Activated CD4-positive, CD25-positive, alpha-beta regulatory T cell treated with anti-CD3 and anti-CD28 coated beads, Interleukin-2, amount 50 U/mL, for 24 hours (primary cell): ENCODE results near the gene SH3GL1.
A peak's percentile ranks its signal among the peaks of the same experiment; 100 is the strongest.

ENCODE experiments used
- ATAC-seq, 2 donors: fragments of 150-1000 bp; cut with Tn5 transposase; one replicate each; pipeline ENCODE4 v1.10.0; 2021; ENCODE audit warnings: mild to moderate bottlenecking in 1 of 2, moderate library complexity in 1 of 2

SH3GL1 gene, protein sequence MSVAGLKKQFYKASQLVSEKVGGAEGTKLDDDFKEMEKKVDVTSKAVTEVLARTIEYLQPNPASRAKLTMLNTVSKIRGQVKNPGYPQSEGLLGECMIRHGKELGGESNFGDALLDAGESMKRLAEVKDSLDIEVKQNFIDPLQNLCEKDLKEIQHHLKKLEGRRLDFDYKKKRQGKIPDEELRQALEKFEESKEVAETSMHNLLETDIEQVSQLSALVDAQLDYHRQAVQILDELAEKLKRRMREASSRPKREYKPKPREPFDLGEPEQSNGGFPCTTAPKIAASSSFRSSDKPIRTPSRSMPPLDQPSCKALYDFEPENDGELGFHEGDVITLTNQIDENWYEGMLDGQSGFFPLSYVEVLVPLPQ

GRCh38 chr19:4400135-4400936, at the start of gene SH3GL1:
TSS of gene SH3GL1 (minus strand) at chr19:4400547. CDS start at chr19:4400368, 179 bp downstream.
- ATAC-seq, result peak; percentile 63 to 73

GRCh38 chr19:4449639-4450028, 49.3 kb upstream of the SH3GL1 start:
- ATAC-seq, result no peak

- no peak for ATAC-seq
These were observed 48.8 kb upstream of the SH3GL1 start for GRCh38 chr19:4449022-4449638.

DNA sequence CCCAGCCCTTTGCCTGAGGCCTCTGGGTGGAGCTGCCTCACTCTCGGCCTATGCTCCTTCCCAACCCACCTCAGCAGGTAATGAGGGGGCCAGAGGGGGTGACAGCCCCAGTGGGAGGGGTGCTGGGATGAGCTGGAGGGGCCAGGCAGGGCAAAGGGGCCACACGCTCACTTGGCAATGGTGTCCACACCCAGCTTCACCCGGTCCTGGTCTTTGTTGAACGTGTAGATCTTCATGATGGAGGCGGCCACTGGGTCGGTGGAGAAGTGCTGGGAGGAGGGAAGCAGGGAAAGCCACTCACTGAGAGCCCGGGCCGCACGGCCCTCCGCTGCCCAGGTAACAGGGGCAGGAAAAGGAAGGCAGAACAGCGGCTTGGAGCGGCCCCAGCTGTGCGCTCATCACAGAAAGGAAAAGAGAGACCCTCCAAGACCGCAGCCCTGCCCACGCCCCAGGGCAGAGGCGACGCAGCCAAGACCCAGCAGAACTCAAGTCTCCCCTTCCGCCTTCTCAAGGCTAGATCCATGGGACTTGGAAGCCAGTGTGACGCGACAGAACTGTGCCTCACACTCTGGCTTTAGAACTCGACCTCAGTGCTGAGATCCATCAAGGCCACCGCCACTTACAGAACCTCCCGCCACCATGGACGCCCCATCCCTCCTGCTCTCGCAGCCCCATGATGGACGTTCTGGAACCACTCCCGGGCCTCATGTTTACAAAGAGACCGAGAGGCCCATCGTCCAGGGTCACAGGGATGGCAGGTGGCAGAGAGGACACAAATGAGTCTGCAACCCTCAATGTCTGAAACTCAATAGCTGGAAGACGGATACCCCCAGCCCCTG, 48.0 kb upstream of the SH3GL1 start:
- no peak for ATAC-seq

DNA sequence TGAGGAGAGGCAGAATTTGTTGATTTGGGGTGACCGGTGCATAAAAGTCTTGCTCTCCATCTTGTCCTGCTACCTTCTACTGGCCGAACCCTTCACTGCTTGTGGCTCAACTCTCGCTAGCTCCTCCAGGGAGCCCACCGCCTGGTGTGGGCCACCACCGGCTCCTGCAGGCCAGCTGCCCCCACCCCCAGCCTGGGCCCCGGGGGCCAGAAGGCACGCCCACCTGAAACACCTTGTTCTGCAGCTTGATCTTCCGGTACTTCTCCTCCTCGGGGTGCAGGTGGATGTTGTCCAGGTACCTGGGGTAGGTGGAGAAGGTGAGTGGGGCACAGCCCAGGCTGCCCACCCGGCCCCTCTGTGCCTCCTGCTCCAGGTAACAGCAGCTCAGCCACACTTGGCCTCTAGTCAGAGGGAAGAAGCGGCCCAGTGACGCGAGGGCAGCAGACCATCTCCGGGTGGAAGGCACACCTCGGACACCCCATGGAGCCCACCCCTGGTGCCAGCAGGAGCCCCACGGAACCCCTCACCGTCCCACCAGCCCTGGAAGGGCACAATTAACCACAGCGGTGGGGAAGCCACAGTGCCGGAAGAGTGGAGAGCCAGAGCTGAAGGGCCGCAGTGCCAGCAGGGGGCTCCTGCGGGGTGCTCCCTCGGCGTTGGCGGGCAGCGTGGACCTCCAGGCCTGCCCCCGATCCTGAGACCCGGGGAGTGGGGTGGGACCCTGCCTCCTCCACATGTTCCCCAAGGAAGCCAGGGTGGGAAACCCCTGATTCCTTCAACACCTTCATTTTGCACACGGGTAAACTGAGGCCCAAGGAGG, 47.2 kb upstream of the SH3GL1 start:
- ATAC-seq, result no peak

DNA sequence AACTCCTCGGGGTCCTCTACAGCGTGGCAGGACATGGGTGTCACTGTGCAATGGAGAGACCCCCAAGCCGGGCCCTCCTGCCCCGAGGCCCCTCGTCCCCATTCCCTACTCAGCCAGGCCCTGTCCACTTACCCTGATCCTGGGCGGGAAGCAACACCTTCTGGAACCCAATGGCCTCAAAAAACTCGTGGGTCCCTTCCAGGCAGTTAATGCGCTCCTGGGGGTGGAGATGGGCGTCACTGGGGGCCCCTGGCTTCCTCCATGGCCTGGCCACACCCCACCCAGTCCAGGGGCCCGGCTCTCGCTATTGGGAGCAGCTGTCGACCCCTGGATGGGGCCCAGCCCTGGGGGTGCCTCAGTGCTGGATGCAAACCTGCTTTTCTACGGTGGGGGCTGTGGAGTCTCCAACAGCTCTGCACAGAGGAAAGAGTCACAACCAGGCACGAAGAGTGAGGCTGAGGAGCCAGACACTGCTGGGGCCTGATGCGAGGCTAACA, 46.4 kb upstream of the SH3GL1 start:
- ATAC-seq, result no peak

GRCh38 chr19:4445963-4446703, 45.8 kb upstream of the SH3GL1 start:
- no peak for ATAC-seq

DNA sequence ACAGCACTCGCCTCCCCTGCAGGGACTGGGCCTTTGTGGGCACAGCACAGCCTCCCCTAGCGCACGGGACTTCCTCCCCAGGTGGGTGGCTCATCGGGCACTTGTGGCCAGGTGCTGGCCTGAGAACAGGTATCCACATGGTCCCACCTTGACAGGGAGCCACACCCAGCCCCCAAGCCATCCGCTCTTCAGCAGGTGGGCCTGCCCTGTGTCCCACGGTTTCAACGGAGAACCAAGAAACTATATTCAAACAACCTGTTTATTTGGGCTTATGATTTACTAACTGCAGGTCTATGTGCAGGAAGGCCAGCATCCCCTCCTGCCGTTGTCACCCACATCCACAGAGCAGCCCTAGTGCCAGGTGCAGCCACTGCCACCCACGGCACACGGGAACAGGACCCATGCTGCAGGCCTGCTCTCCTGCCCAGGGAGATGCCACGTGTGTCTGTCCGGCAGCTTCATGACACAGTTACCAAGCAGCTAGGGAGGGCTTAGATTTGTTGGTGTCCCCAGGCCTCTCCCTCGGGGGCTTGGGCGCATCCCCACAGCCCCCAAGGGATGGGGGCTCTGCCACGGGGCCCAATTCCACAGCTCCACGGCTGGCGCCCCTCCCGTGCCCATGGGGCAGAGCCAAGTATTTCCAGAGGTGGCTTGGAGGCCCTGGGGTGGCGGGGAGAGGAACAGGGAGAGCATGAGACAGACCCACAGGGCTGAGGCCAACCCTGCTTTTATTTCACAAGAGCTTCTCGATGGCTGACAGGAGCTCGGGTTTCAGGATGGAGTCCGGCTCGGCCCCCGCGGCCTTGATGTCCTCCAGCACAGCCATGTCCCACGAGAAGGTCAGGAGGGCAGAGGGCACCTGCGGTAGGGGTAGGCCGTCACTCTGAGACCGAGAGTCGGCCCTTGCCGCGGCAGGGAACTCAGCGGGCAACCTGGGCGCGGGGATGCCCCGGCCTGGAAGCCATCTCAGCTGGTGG, 44.7 kb upstream of the SH3GL1 start:
- ATAC-seq, result peak in 1 of 2 donors; percentile 24

GRCh38 chr19:4443966-4444764, 43.8 kb upstream of the SH3GL1 start:
- ATAC-seq, result no peak

- no peak for ATAC-seq
These were observed 42.8 kb upstream of the SH3GL1 start for GRCh38 chr19:4443188-4443587.

GRCh38 chr19:4442819-4443146, 42.4 kb upstream of the SH3GL1 start:
- ATAC-seq, result no peak

- ATAC-seq, result peak in 1 of 2 donors; percentile 28
These were observed 41.9 kb upstream of the SH3GL1 start for GRCh38 chr19:4441994-4442818.

DNA sequence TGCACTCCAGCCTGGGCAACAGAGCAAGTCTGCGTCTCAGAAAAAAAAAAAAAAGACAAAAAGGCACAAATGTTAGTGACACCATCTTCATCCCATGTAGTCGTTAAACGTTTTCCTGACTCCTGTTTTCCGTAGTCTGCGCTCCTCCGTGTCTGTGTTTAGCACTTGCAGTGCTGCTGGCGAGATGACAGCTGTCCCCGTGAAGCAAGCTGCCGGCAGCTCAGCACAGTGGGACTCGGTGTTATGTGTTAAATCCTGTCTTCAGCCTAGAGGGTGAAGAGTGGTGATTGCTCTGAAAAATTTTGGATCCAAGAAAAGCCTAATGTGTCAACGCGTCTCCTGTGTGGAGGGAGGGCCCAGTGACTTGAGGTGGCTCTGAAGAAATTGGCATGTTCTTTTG, 38.9 kb upstream of the SH3GL1 start:
- no peak for ATAC-seq

- ATAC-seq, result no peak
These were observed 36.8 kb upstream of the SH3GL1 start for GRCh38 chr19:4437103-4437502.

- ATAC-seq, result no peak
These were observed 35.9 kb upstream of the SH3GL1 start for GRCh38 chr19:4436231-4436630.

DNA sequence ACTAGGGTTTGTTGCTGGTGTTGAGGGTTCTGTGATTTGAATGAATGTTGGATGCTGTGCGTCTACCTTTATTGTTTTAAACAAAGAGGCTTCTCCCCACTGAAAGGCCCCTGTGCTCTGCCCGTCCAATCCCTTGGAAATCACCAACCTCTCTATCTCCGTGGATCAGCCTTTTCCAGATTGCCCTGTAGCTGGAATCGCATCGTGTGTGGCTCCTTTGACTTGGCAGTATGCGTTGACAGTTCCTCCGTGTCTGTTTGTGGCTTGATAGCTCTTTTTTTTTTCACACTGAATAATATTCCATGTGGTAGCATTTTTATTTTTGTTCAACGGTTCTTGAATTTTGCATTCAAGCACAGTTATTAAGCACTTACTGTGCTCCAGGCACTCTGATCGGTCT, 34.0 kb upstream of the SH3GL1 start:
- no peak for ATAC-seq

DNA sequence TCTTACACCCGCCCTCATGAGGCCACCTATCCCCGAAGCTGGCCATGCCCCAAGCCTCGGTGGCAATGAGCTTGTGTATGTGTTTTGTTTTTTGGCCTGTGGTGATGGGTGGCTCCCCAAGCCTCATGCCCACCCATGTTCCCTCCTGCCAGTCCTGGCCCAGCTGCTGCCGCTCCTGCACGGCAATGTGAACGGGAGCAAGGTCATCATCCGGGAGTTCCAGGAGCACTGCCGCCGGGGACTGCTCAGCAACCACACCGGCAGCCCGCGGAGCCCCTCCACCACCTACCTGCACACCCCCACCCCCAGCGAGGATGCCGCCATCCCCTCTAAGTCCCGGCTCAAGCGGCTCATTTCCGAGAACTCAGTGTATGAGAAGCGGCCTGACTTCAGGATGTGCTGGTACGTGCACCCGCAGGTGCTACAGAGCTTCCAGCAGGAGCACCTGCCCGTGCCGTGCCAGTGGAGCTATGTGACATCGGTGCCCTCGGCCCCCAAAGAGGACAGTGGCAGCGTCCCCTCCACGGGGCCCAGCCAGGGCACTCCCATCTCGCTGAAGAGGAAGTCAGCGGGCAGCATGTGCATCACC, 32.7 kb upstream of the SH3GL1 start:
- ATAC-seq, result no peak
